A549 (cell line): ENCODE measurements around the gene CHKB. TPM values are rescaled to one million over a fixed set of nuclear protein-coding genes. Genes with fewer than 3 reads are reported as not detected.

Experiments used
- ATAC-seq, 2 experiments: fragments of 200-7000 bp in 1 of 2; fragments of >200 bp in 1 of 2; cut with Nextera tagmentation in 1 of 2; cut with Tn5 transposase in 1 of 2; 3 replicates each; pipeline versions ENCODE4 v1.8.0 to v1.9.1; 2018 to 2020; ENCODE audit warnings: mild to moderate bottlenecking in 1 of 2, moderate library complexity in 1 of 2
- CTCF ChIA-PET: fragments of 300-600 bp; sonication (Branson Sonifier 250); formaldehyde crosslinking; extraction: SDS; loops from one replicate; lab custom pipeline; 2021; ENCODE audit warnings: antibody characterized with exemption, inconsistent platforms; lab: Yijun Ruan, JAX
- POLR2A ChIA-PET: fragments of 350-600 bp; formaldehyde crosslinking; extraction: SDS; loops from one replicate; lab custom pipeline; 2021; ENCODE audit warnings: antibody characterized with exemption, inconsistent platforms; lab: Yijun Ruan, JAX
- DNase-seq, 2 experiments: peaks; one replicate each; pipeline versions ENCODE4 v3.0.0 to v3.0.0-alpha.2; 2011 to 2016; ENCODE audit warnings: low read depth in 1 of 2, low spot score in 1 of 2
- FAIRE-seq: peaks from 2 replicates; lab custom pipeline; 2011; peaks lifted over from hg19 to GRCh38; lab: Jason Lieb, UNC
- H3K27ac ChIP-seq, 2 experiments: fragments of >200 bp; sonication (Bioruptor Twin); formaldehyde crosslinking; 3 replicates each; pipeline ENCODE4 v1.5.1; 2016 to 2017
- H3K4me1 ChIP-seq: fragments of >200 bp; sonication (Bioruptor Twin); formaldehyde crosslinking; 3 replicates; pipeline ENCODE4 v1.6.1; 2016
- H3K4me2 ChIP-seq: fragments of >200 bp; sonication (Bioruptor Twin); formaldehyde crosslinking; 3 replicates; pipeline ENCODE4 v1.6.1; 2016
- H3K4me3 ChIP-seq: fragments of >200 bp; sonication (Bioruptor Twin); formaldehyde crosslinking; 3 replicates; pipeline ENCODE4 v1.5.1; 2016
- H3K9me3 ChIP-seq: fragments of >200 bp; sonication (Bioruptor Twin); formaldehyde crosslinking; 3 replicates; pipeline ENCODE4 v1.6.1; 2016
- CEBPB ChIP-seq, 2 experiments: fragments of >200 bp in 1 of 2; sonication (Bioruptor Twin) in 1 of 2; formaldehyde crosslinking in 1 of 2; IDR thresholded peaks; 2 replicates each; pipeline ENCODE4 v1.6.1; 2012 to 2016
- CHD2 ChIP-seq: fragments of 150-350 bp; IDR thresholded peaks from 2 replicates; pipeline ENCODE4 v1.6.1; 2014; ENCODE audit warnings: low read length; ENCODE audit not compliant: partially characterized antibody
- E2F6 ChIP-seq: IDR thresholded peaks from 2 replicates; pipeline ENCODE4 v1.6.1; 2012; ENCODE audit warnings: low read depth, borderline replicate concordance
- EHF ChIP-seq: fragments of 250-450 bp; sonication (Bioruptor Pico); IDR thresholded peaks from 2 replicates; pipeline ENCODE4 v1.5.0; 2020; ENCODE audit warnings: mild to moderate bottlenecking
- EHMT2 ChIP-seq: fragments of 200-600 bp; sonication (generic); IDR thresholded peaks from 2 replicates; pipeline ENCODE4 v1.6.1; 2016; ENCODE audit warnings: antibody characterized with exemption, low read depth, mild to moderate bottlenecking, moderate library complexity
- ELK1 ChIP-seq: fragments of 150-350 bp; IDR thresholded peaks from 2 replicates; pipeline ENCODE4 v1.6.1; 2014; ENCODE audit warnings: low read depth, mild to moderate bottlenecking, low read length
- EP300 ChIP-seq, 2 experiments: fragments of >200 bp; sonication (Bioruptor Twin); formaldehyde crosslinking; IDR thresholded peaks; 2 replicates in 1 of 2; 3 replicates in 1 of 2; pipeline ENCODE4 v1.6.1; 2016 to 2017
- FOXS1 ChIP-seq: fragments of 250-450 bp; sonication (Bioruptor Pico); IDR thresholded peaks from 2 replicates; pipeline ENCODE4 v1.5.0; 2020; ENCODE audit warnings: mild to moderate bottlenecking, moderate library complexity
- HDAC2 ChIP-seq: fragments of 200-600 bp; sonication (generic); IDR thresholded peaks from 2 replicates; pipeline ENCODE4 v1.6.1; 2016
- HMGXB4 ChIP-seq: fragments of 250-450 bp; sonication (Bioruptor Pico); IDR thresholded peaks from 2 replicates; pipeline ENCODE4 v1.5.0; 2021; ENCODE audit warnings: mild to moderate bottlenecking, moderate library complexity, borderline replicate concordance
- HOXB5 ChIP-seq: fragments of 250-450 bp; sonication (Bioruptor Pico); IDR thresholded peaks from 2 replicates; pipeline ENCODE4 v1.5.0; 2020; ENCODE audit warnings: mild to moderate bottlenecking, moderate library complexity
- JUN ChIP-seq, 2 experiments: fragments of >200 bp; sonication (Bioruptor Twin); formaldehyde crosslinking; IDR thresholded peaks; 2 replicates in 1 of 2; 3 replicates in 1 of 2; pipeline ENCODE4 v1.6.1; 2016 to 2017
- MAFK ChIP-seq: fragments of 450-650 bp; IDR thresholded peaks from 2 replicates; pipeline ENCODE4 v1.6.1; 2014; ENCODE audit not compliant: partially characterized antibody
- MAX ChIP-seq: IDR thresholded peaks from 2 replicates; pipeline ENCODE4 v1.6.1; 2012
- MAZ ChIP-seq: fragments of 150-350 bp; IDR thresholded peaks from 2 replicates; pipeline ENCODE4 v1.6.1; 2014; ENCODE audit warnings: antibody characterized with exemption, low read depth, low read length, borderline replicate concordance
- MYC ChIP-seq: IDR thresholded peaks from 2 replicates; pipeline ENCODE4 v1.6.1; 2012; ENCODE audit warnings: mild to moderate bottlenecking, inconsistent platforms, low read length, improper control_type of control experiment, borderline replicate concordance
- NR3C1 ChIP-seq: fragments of >200 bp; sonication (Bioruptor Twin); formaldehyde crosslinking; IDR thresholded peaks from 3 replicates; pipeline ENCODE4 v1.6.1; 2017
- PBX3 ChIP-seq: IDR thresholded peaks from 2 replicates; pipeline ENCODE4 v1.6.1; 2012
- POLR2A ChIP-seq: IDR thresholded peaks from 2 replicates; pipeline ENCODE4 v1.6.1; 2012; ENCODE audit warnings: mild to moderate bottlenecking, low read length
- RARB ChIP-seq: fragments of 250-450 bp; sonication (Bioruptor Pico); IDR thresholded peaks from 2 replicates; pipeline ENCODE4 v1.8.0; 2021; ENCODE audit warnings: mild to moderate bottlenecking, moderate library complexity
- RCOR1 ChIP-seq: fragments of 150-350 bp; IDR thresholded peaks from 2 replicates; pipeline ENCODE4 v1.6.1; 2014; ENCODE audit warnings: antibody characterized with exemption, low read length, low read depth
- USF2 ChIP-seq: fragments of 450-650 bp; IDR thresholded peaks from 2 replicates; pipeline ENCODE4 v1.6.1; 2014; ENCODE audit warnings: antibody characterized with exemption
- ZFP36 ChIP-seq: fragments of 450-650 bp; IDR thresholded peaks from 2 replicates; pipeline ENCODE4 v1.6.1; 2014; ENCODE audit warnings: borderline replicate concordance; ENCODE audit not compliant: partially characterized antibody
- WGBS: methylation state at CpG from one replicate; pipeline ENCODE4 v1.1.6; 2017; ENCODE audit errors: missing lambda C conversion rate; 5-methylcytosine and 5-hydroxymethylcytosine counted together
- polyA plus RNA-seq, 4 experiments: library from polyadenylated mRNA; depleted of rRNA in 3 of 4; stranded (reverse); fragments of >200 nt; fragmentation: RNase III in 1 of 4; extraction: RNeasy Plus Mini Kit Qiagen cat#74134 plus additional on column Dnase treatment in 1 of 4; gene quantifications; 2 replicates in 3 of 4; 3 replicates in 1 of 4; pipeline ENCODE4 v1.2.3, GENCODE V29; 2011 to 2017

Gene CHKB
- polyA plus RNA-seq, 2 of the 4 experiments (the other 2 are of a cell fraction): 16.4 to 25.8 TPM

- Histone ChIP-seq H3K4me3 (no peak overlapping the region), H3K4me2 (no peak overlapping the region), H3K27ac (no peak overlapping the region)
- POLR2A ChIA-PET: no interaction called here
- TF ChIP-seq MAX (no peak), MAFK (no peak), HDAC2 (no peak), MAZ (no peak), POLR2A (no peak), EHF (no peak), CHD2 (no peak)
- TF ChIP-seq, all 56 proteins: peak for 0
- no peak for DNase-seq
- 96% methylated on average over 4 of the region's 4 CpGs for WGBS
- Histone ChIP-seq H3K9me3 (no peaks in the 10 kb centered on the region), H3K4me1 (peaks cover 12% of the 10 kb centered on the region; the same call in 1 of the 3 replicates)
- FAIRE-seq: no peak
- no peak for ATAC-seq
- CTCF ChIA-PET: interaction anchor here (1.1 to 1.3 kb wide), 2 partner anchors 16 to 112 kb away, joined by 3 read pairs; no protein-coding TSS in a partner anchor
Observed at GRCh38 chr22:50579752-50580151, 2.9 kb downstream of the CHKB start.

GRCh38 chr22:50578776-50579310 lies 3.8 kb downstream of the CHKB start:
- ChIA-PET CTCF (interaction anchor here (0.8 to 6.7 kb wide), 5 partner anchors 14 to 113 kb away, joined by 3 to 53 read pairs (median 4); partner anchors contain the start of genes SCO2 and SYCE3), POLR2A (no interaction called here)
- Histone ChIP-seq H3K27ac (no peak overlapping the region), H3K4me3 (no peak overlapping the region), H3K4me1 (peaks cover 11% of the 10 kb centered on the region; the same call in 1 of the 3 replicates), H3K4me2 (no peak overlapping the region), H3K9me3 (no peaks in the 10 kb centered on the region)
- ATAC-seq (no peak), DNase-seq (no peak), FAIRE-seq (no peak)
- TF ChIP-seq CHD2: no peak
- TF ChIP-seq ZFP36: no peak
- TF ChIP-seq NR3C1: no peak
- no peak for TF ChIP-seq E2F6
- TF ChIP-seq USF2: no peak
- no peak for TF ChIP-seq CEBPB (IDR thresholded peaks at IDR 0.05)
- TF ChIP-seq RARB (CRISPR knock-in tag): no peak
- TF ChIP-seq HDAC2: no peak
- no peak for TF ChIP-seq FOXS1 (CRISPR knock-in tag)
- WGBS: 93% methylated on average over 6 of the region's 8 CpGs

GRCh38 chr22:50577987-50578775 lies 4.5 kb downstream of the CHKB start, which contains the start of gene CPT1B:
TSS of gene CPT1B (minus strand) at chr22:50578427. CDS start at chr22:50577915, 512 bp downstream.
- ChIA-PET POLR2A (no interaction called here), CTCF (interaction anchor here (0.7 to 6.7 kb wide), 5 partner anchors 14 to 179 kb away, joined by 3 to 53 read pairs (median 4); partner anchors contain the start of genes SCO2 and SYCE3)
- no peak for FAIRE-seq
- no peaks in the 10 kb centered on the region for H3K9me3 ChIP-seq
- no peak within 1 kb of the TSS for H3K27ac ChIP-seq
- 85% methylated on average over 25 of the region's 63 CpGs for WGBS
- DNase-seq: no peak
- no peak for ATAC-seq
- H3K4me2 ChIP-seq: no peak within 1 kb of the TSS
- no peak for TF ChIP-seq MYC
- TF ChIP-seq ELK1: no peak
- no peak for TF ChIP-seq MAZ
- no peak; a peak in 1 of 5 replicates for TF ChIP-seq JUN (IDR thresholded peaks at IDR 0.05)
- TF ChIP-seq HOXB5 (CRISPR knock-in tag): no peak
- TF ChIP-seq RCOR1: no peak
- TF ChIP-seq EHMT2: no peak
- no peak for TF ChIP-seq HMGXB4 (CRISPR knock-in tag)
- no peak for TF ChIP-seq HDAC2
- TF ChIP-seq EP300 (IDR thresholded peaks at IDR 0.05): no peak
- TF ChIP-seq PBX3: no peak
- H3K4me1 ChIP-seq: peaks cover 7% of the 10 kb centered on the region; the same call in 1 of the 3 replicates
- H3K4me3 ChIP-seq: no peak within 1 kb of the TSS
